KOPT-K1 (cell line): ENCODE measurements around the gene SIVA1.
"Not testable (repeated sequence)": the region's sequence is repeated elsewhere in the genome, so short reads cannot be mapped to it uniquely, and the experiment has no call there.

Experiments used
- H3K27ac ChIP-seq: fragments of 200-600 bp; sonication (generic); 2 replicates; pipeline ENCODE4 v1.5.1; 2016; ENCODE audit warnings: antibody characterized with exemption, mild to moderate bottlenecking, low read depth, low read length; ENCODE audit not compliant: poor library complexity, severe bottlenecking
- H3K36me3 ChIP-seq: fragments of 200-600 bp; sonication (generic); 2 replicates; pipeline ENCODE4 v1.5.1; 2017; ENCODE audit warnings: antibody characterized with exemption, mild to moderate bottlenecking, low read length, moderate library complexity; ENCODE audit not compliant: insufficient read depth
- H3K9me3 ChIP-seq: fragments of 200-600 bp; sonication (generic); 2 replicates; pipeline ENCODE4 v1.5.1; 2017; ENCODE audit warnings: antibody characterized with exemption, low read length, mild to moderate bottlenecking; ENCODE audit not compliant: insufficient read depth, poor library complexity, severe bottlenecking

The SIVA1 gene

GRCh38 chr14:104750753-104751057, 2.2 kb upstream of the SIVA1 start:
- H3K9me3 ChIP-seq, H3K27ac ChIP-seq: not testable (repeated sequence)
- peaks cover 18% of the 10 kb centered on the region for H3K36me3 ChIP-seq

- peaks cover 28% of the 10 kb centered on the region for H3K36me3 ChIP-seq
- H3K9me3 ChIP-seq, result no peaks in the 10 kb centered on the region
- peak overlapping the region; percentile 99 for H3K27ac ChIP-seq
These were observed 1.2 kb upstream of the SIVA1 start for GRCh38 chr14:104751539-104752422.

- peaks cover 32% of the 10 kb centered on the region for H3K36me3 ChIP-seq
- peak overlapping the region; percentile 99 for H3K27ac ChIP-seq
These were observed 568 bp upstream of the SIVA1 start for GRCh38 chr14:104752423-104752734.

GRCh38 chr14:104753528-104754212, 723 bp downstream of the SIVA1 start:
- no peaks in the 10 kb centered on the region for H3K9me3 ChIP-seq
- H3K27ac ChIP-seq, result peak overlapping the region; percentile 99
- H3K36me3 ChIP-seq, result peaks cover 45% of the 10 kb centered on the region

More at GRCh38 chr14:104752423-104752734, 568 bp upstream of the SIVA1 start:
- no peaks in the 10 kb centered on the region for H3K9me3 ChIP-seq

DNA sequence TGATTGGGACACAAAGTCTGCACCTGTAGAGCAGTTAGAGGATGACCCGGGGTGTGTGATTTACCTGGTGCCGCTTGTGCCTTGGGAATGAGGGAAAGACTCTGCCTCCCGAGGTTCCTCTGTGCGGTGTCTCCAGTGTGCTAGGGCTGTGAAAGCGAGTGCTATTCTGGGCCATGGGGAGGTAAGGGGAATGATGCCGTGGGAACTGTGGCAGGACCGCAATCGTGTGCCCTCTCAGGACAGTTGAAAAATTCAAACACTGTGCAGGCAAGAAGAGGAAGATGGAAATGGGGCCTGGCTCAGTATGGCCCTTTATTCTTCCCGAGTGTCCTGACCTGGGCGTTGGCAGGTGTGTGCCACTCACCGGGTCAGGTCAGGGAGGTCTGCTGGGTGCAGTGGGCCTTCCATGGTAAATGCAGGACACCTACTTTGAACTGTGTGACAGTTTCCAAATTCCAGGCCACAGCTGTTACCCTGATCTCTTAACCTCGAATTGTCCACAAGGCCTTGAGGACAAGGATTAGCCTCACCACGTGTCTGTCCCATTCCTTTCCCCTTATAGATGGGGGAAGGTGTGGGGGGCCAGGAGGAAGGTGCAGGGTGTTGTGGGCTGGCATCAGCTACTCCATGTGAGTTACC, 1.4 kb downstream of the SIVA1 start:
- no peaks in the 10 kb centered on the region for H3K9me3 ChIP-seq
- peaks cover 52% of the 10 kb centered on the region for H3K36me3 ChIP-seq
- H3K27ac ChIP-seq, result peak overlapping the region; percentile 99

- no peaks in the 10 kb centered on the region for H3K9me3 ChIP-seq
- peaks cover 65% of the 10 kb centered on the region for H3K36me3 ChIP-seq
- H3K27ac ChIP-seq, result peak overlapping the region; percentile 99
These were observed 2.7 kb downstream of the SIVA1 start for GRCh38 chr14:104755621-104756020.

DNA sequence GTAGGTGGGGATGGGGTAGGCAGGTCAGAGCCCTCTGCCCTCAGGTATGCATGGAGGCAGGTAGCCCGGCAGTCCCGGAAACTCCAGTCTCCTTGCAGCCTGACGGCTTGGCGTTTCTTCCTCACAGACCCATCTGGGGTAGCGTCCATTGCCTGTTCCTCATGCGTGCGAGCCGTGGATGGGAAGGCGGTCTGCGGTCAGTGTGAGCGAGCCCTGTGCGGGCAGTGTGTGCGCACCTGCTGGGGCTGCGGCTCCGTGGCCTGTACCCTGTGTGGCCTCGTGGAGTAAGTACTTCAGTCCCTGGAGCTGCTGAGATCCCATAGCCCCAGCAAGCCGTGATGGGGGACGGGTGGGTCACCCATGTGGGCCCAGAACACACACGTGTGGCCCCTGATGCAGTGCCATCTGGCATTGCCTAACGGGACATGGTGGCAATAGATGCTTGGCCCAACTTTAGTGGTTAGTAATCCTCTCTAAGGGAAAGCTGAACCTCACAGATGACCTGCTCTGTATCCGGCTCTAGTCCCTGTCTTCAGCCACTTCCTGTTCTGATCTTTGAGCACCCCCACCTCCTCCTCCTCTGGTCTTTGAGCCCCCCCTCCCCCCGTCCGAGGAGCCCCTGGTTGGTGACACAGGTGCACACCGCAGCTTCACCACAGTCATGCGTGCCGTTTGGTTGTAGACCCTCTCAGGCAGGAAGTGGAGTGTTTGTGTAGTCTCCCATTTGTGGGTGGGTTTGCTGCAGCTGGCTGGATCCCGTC, 3.7 kb downstream of the SIVA1 start:
- Histone ChIP-seq H3K9me3 (no peaks in the 10 kb centered on the region), H3K27ac (peak overlapping the region; percentile 99), H3K36me3 (peaks cover 75% of the 10 kb centered on the region)

DNA sequence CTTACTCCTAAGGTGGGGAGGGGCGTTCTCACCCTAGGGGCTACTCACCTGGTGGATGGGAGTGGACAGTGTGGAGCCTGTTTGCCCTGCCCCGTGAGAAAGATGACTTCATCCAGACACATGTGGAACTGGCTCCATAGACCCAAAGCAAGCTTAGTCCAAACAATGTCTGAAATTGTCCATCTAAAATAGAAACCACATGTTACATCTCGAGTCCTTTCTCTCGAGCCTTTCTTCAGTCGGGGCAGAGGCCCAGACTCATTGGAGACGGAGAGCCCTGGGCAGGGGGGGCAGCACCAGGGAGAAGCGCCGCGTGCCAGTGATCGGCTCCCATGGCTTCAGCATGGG, 4.3 kb downstream of the SIVA1 start:
- H3K27ac ChIP-seq, result peak overlapping the region; percentile 99
- peaks cover 80% of the 10 kb centered on the region for H3K36me3 ChIP-seq
- H3K9me3 ChIP-seq, result no peaks in the 10 kb centered on the region

DNA sequence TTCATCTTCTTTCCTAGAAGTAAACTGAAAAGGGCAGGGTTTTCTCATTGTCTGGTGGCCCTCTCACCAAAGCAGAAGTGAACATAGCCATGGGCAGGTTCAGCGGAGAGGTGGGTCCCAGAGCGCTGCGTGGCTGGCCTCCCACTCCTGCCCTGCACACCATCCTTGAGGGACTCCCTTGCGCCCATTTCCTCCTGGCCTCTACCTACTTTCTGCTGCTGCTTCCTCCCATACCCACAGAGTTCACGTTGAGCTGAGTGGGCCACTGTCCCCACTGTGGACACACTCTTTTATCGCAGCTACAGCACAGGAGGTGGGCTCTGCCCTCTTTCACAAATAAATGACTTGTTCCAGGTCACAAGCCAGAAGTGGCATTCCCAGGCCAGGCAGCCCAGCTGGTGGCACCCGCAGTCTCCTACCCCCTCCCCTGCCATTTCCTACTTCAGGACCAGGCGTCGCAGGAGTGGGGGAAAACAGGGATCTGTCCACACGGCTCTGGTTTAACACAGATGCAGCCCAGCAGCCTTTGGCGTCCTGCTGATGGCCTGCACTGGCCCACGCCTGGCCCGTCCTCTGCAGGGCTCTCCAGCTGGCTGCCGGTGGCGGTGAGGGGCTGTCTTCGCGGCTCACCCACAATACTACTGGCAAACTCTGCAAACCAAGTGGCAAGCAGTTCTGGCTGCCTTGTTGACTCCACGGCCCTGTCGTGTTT, 4.9 kb downstream of the SIVA1 start:
- Histone ChIP-seq H3K9me3 (no peaks in the 10 kb centered on the region), H3K27ac (peak overlapping the region; percentile 99), H3K36me3 (peaks cover 85% of the 10 kb centered on the region)

DNA sequence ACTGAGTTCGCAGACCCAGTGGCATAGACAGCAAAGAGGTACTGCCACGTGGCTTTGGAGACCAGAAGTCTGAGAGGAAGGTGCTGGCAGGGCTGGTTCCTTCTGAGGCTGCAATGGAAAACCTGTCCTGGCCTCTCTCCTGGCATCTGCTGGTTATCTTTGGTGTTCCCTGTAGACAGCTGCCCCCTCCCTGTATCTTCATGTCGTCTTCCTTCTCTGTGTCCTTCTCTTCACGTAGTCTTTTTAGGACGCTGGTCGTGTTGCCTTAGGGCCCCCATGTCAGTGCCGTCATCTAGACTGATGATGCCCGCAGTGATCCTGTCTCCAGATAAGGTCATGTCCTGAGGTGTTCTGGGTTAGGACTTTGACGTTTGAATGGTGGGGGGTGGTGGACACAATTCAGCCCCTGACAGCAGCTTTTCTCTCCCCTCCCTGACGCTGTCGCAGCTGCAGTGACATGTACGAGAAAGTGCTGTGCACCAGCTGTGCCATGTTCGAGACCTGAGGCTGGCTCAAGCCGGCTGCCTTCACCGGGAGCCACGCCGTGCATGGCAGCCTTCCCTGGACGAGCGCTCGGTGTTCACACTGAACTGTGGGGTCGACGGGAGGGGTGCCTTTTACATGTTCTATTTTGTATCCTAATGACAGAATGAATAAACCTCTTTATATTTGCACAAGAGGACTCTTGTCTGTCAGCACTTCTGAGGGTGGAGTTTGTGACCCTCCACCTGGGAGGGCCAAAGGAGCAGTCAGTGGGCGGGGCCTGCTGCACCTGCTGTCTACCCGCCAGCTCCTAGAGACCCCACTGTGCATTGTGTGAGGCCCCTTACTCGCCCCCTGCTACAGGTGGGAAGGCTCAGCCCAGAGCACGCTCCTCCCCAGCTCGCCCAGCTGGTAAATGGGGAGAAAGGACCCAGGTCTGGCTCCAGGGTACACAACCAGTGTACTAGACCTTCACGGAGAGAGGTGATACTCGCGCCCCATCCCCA, 6.3 kb downstream of the SIVA1 start:
- H3K27ac ChIP-seq, result peak overlapping the region; percentile 99
- H3K9me3 ChIP-seq, result no peaks in the 10 kb centered on the region
- peaks cover 87% of the 10 kb centered on the region for H3K36me3 ChIP-seq

DNA sequence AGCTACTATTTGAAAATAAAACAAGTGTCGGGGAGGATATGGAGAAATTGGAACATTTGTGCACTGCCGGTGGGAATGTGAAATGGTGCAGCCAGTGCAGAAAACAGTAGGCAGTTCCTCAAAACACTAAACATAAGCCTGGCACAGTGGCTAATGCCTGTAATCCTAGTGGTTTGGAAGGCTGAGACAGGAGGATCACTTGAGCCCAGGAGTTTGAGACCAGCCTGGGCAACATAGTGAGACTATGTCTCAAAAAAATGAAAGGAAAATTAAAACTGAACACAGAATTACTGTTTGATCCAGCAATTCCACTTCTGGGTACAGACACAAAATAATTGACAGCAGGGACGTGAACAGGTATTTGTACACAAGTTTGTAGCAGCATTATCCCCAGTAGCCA, 12.6 kb downstream of the SIVA1 start:
- H3K36me3 ChIP-seq, result peaks cover 48% of the 10 kb centered on the region
- no peaks in the 10 kb centered on the region for H3K9me3 ChIP-seq
- H3K27ac ChIP-seq, result no peak overlapping the region

DNA sequence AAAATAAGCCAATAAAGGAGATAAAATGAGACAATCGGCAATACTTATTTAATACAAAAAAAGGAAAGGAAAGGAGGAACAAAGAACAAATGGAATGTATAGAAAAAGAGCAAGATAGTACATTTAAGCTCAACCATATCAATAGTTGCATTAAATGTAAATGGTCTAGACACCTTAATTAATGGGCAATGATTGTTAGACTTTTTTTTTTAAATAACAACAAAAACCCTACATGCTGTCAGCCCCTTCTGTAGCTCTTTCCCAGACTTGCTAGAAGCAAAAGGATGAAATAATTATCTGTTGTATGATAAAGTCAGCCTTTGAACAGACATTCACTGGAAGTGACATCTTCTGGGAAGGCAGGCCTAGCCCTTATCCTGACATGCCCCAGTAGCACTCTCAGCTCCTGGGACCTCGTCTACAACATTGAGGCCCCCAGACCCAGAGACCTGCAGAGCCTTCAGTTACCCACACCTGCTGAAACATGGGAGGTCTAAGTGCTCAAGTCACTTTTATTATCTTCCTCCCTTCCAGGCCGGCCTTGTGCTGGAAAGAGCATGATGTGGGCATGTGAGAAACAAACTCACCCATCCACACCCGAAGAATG, 13.4 kb downstream of the SIVA1 start:
- H3K36me3 ChIP-seq, result peaks cover 48% of the 10 kb centered on the region
- H3K9me3 ChIP-seq, result peaks cover 5% of the 10 kb centered on the region
- H3K27ac ChIP-seq, result no peak overlapping the region

- Histone ChIP-seq H3K27ac (no peak overlapping the region), H3K36me3 (peaks cover 48% of the 10 kb centered on the region), H3K9me3 (peaks cover 9% of the 10 kb centered on the region)
These were observed 14.1 kb downstream of the SIVA1 start for GRCh38 chr14:104766863-104767633.
